Ovary (tissue), 9 donors: ENCODE measurements around the gene CALR3. TPM values are rescaled to one million over a fixed set of nuclear protein-coding genes. Genes with fewer than 3 reads are reported as not detected.

Source experiments
- DNase-seq, 5 donors: peaks; one replicate each; pipeline ENCODE4 v3.0.0-alpha.2; 2019 to 2020
- H3K27ac ChIP-seq, 2 donors: fragments of 200-600 bp; one replicate each; pipeline versions ENCODE4 v1.5.1 to v1.8.0; 2019 to 2022
- H3K27me3 ChIP-seq: fragments of 200-600 bp; one replicate; pipeline ENCODE4 v1.8.0; 2022
- H3K36me3 ChIP-seq: fragments of 200-600 bp; sonication (generic); one replicate; pipeline ENCODE4 v1.5.1; 2019
- H3K4me1 ChIP-seq: one replicate; pipeline ENCODE4 v1.8.1; 2013; ENCODE audit warnings: mild to moderate bottlenecking, moderate library complexity; ENCODE audit not compliant: insufficient read depth
- H3K4me3 ChIP-seq: fragments of 200-600 bp; sonication (generic); one replicate; pipeline ENCODE4 v1.5.1; 2017
- H3K9me3 ChIP-seq, 2 donors: fragments of 200-600 bp in 1 of 2; sonication (generic) in 1 of 2; one replicate each; pipeline versions ENCODE4 v1.5.1 to v1.8.1; 2013 to 2019; ENCODE audit warnings: mild to moderate bottlenecking in 1 of 2, moderate library complexity in 1 of 2
- EP300 ChIP-seq: sonication (generic); formaldehyde crosslinking; IDR thresholded peaks from one replicate; pipeline ENCODE4 v1.6.1; 2017; ENCODE audit warnings: antibody characterized with exemption
- POLR2A ChIP-seq: fragments of 450-650 bp; IDR thresholded peaks from one replicate; pipeline ENCODE4 v1.6.1; 2017; ENCODE audit warnings: antibody characterized with exemption, mild to moderate bottlenecking, moderate library complexity
- WGBS, 3 donors: extraction: QIAGEN DNeasy Blood & Tissue Kit in 1 of 3; methylation state at CpG; one replicate each; pipeline versions ENCODE4 v1.1.5 to v1.1.7; 2013 to 2017; 5-methylcytosine and 5-hydroxymethylcytosine counted together
- intact Hi-C, 4 donors: fragments of 100-400 bp; cut with DNase I; formaldehyde crosslinking; loops; one replicate each; pipeline versions ENCODE4 v1.11.0 to v1.15.1; 2022 to 2023
- polyA plus RNA-seq, 2 donors: library from polyadenylated mRNA; stranded (reverse); fragments of 200-250 nt in 1 of 2; fragments of 350-450 nt in 1 of 2; fragmentation: Illumina TruSeq in 1 of 2; extraction: RNeasy Lipid Tissue Mini Kit (QIAGEN cat#74804) in 1 of 2; gene quantifications; one replicate each; pipeline ENCODE4 v1.2.3, GENCODE V29; 2013 to 2014
- total RNA-seq, 7 donors: library from RNA; depleted of rRNA in 2 of 7; stranded (reverse); fragments of >200 nt in 2 of 7; fragmentation: NEBNext Ultra II Directional in 3 of 7; extraction: Animal tissue kit (Norgen Biotek cat#: 25700) in 3 of 7; gene quantifications; one replicate each; pipeline versions ENCODE4 v1.1.0 to v1.2.4, GENCODE V29; 2016 to 2023
- TF ChIP-seq, protein P1 (sequence below), 3 donors: fragments of 450-650 bp in 2 of 3; fragments of 200-600 bp in 1 of 3; IDR thresholded peaks; one replicate each; pipeline versions ENCODE4 v1.5.1 to v1.8.0; 2016 to 2022; ENCODE audit warnings: antibody characterized with exemption in 3 of 3, mild to moderate bottlenecking in 1 of 3
- donor health status: DM: no; HTN: no; CAD: no; lungs with moderate emphysema.
- donor health status: DM: no; HTN: no; CAD: no.
- donor health status: Bipolar disorder and iron deficiency.
- donor health status: DM: yes; HTN: yes; CAD: no.
- donor health status: DM: no; HTN: no; CAD: no.
- donor health status: DM: yes; HTN: yes; CAD: no.

The CALR3 gene
- total and polyA plus RNA-seq, 9 donors, result not detected

GRCh38 chr19:16463991-16464575 is 31.9 kb downstream of the CALR3 start:
- intact Hi-C loops, result no loop called here
- no peak for DNase-seq

GRCh38 chr19:16463341-16463990 is 32.5 kb downstream of the CALR3 start:
- H3K27me3 ChIP-seq, result no peaks in the 10 kb centered on the region
- no peak for DNase-seq
- TF ChIP-seq POLR2A (no peak), EP300 (no peak)
- TF ChIP-seq, protein P1, sequence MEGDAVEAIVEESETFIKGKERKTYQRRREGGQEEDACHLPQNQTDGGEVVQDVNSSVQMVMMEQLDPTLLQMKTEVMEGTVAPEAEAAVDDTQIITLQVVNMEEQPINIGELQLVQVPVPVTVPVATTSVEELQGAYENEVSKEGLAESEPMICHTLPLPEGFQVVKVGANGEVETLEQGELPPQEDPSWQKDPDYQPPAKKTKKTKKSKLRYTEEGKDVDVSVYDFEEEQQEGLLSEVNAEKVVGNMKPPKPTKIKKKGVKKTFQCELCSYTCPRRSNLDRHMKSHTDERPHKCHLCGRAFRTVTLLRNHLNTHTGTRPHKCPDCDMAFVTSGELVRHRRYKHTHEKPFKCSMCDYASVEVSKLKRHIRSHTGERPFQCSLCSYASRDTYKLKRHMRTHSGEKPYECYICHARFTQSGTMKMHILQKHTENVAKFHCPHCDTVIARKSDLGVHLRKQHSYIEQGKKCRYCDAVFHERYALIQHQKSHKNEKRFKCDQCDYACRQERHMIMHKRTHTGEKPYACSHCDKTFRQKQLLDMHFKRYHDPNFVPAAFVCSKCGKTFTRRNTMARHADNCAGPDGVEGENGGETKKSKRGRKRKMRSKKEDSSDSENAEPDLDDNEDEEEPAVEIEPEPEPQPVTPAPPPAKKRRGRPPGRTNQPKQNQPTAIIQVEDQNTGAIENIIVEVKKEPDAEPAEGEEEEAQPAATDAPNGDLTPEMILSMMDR (IDR thresholded peaks at IDR 0.05), result no peak
- intact Hi-C loops, result no loop called here
- H3K4me3 ChIP-seq, result no peak overlapping the region
- no peaks in the 10 kb centered on the region for H3K9me3 ChIP-seq
- no peak overlapping the region for H3K27ac ChIP-seq
- WGBS, 3 donors, result 54 to 75% (median 65%) methylated on average over 6 of the region's 6 CpGs
- peaks cover 13% of the 10 kb centered on the region for H3K4me1 ChIP-seq
- H3K36me3 ChIP-seq, result no peaks in the 10 kb centered on the region

More at GRCh38 chr19:16463991-16464575, 31.9 kb downstream of the CALR3 start:
- no peaks in the 10 kb centered on the region for H3K9me3 ChIP-seq
- peaks cover 13% of the 10 kb centered on the region for H3K4me1 ChIP-seq
- H3K27ac ChIP-seq, result peak overlapping the region in 1 of 2 donors; percentile 39
- H3K4me3 ChIP-seq, result no peak overlapping the region
- H3K27me3 ChIP-seq, result no peaks in the 10 kb centered on the region
- TF ChIP-seq EP300 (no peak), POLR2A (no peak)
- TF ChIP-seq, protein P1 (IDR thresholded peaks at IDR 0.05), result no peak
- H3K36me3 ChIP-seq, result no peaks in the 10 kb centered on the region
- 12 to 28% (median 21%) methylated on average over 12 of the region's 12 CpGs for WGBS, 3 donors

DNA sequence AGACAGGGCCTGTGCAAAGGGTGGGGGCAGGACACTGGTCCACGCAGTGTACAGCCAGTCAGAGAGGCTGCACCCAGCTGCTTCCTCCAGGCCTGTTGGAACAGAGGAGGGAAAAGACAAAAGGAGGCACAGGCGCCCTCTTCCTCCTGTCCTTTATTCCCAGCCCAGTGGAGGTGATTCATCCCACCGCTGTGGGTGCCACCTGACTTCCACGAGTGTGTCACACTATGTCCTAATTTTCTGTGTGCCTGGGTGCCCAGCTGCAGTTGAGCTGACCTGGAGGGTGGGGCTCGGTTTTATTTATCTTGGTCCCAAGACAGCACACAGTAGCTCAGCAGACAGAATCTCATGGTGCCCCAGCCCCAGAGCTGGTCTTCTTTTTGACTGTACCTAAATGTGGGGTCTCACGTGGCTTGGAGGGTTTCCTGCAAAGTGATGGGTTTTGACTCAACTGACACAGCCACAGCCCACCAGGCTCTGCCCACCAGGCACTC is 33.2 kb downstream of the CALR3 start:
- 71 to 82% (median 75%) methylated on average over 6 of the region's 6 CpGs for WGBS, 3 donors
- no peaks in the 10 kb centered on the region for H3K9me3 ChIP-seq
- H3K4me3 ChIP-seq, result no peak overlapping the region
- no peaks in the 10 kb centered on the region for H3K36me3 ChIP-seq
- H3K4me1 ChIP-seq, result peaks cover 19% of the 10 kb centered on the region
- TF ChIP-seq, protein P1 (IDR thresholded peaks at IDR 0.05), result no peak
- TF ChIP-seq EP300 (no peak), POLR2A (no peak)
- DNase-seq, result no peak
- no peaks in the 10 kb centered on the region for H3K27me3 ChIP-seq
- H3K27ac ChIP-seq, result no peak overlapping the region
- intact Hi-C loops, result no loop called here

DNA sequence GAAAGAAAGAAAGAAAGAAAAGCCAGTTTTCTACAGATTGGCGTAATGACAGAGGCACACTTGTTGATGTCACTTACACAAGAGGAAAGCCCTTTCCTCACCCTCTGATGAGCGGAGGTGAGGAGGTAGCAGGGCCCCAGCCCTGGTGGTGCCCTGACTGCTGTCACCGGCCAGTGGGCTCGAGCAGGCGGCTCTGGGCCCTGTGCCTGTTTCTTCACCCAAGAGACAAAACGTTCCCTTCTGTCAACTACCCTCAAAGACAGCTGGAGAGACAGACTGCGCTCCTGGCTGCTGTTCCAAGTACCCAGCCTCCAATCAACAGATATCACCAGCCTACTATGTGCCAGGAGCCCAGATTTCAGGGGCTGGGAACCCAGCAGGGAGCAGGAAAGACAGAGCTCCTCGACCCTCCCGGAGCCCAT is 34.3 kb downstream of the CALR3 start:
- no peaks in the 10 kb centered on the region for H3K9me3 ChIP-seq
- H3K4me3 ChIP-seq, result no peak overlapping the region
- no peak overlapping the region for H3K27ac ChIP-seq
- peaks cover 30% of the 10 kb centered on the region for H3K4me1 ChIP-seq
- H3K36me3 ChIP-seq, result no peaks in the 10 kb centered on the region
- WGBS, 3 donors, result 79 to 82% (median 80%) methylated on average over 9 of the region's 9 CpGs
- TF ChIP-seq EP300, result no peak
- TF ChIP-seq, protein P1 (IDR thresholded peaks at IDR 0.05), result no peak
- TF ChIP-seq POLR2A, result no peak
- DNase-seq, result no peak
- intact Hi-C loops, result no loop called here
- no peaks in the 10 kb centered on the region for H3K27me3 ChIP-seq
